Left hindlimb (tissue), 1 donor: ENCODE results near the gene USP14.

ENCODE experiments used
- DNase-seq: peaks from one replicate; pipeline ENCODE4 v3.0.0-alpha.2; 2018

USP14 gene

GRCh38 chr18:231563-231962 lies 73.2 kb downstream of the USP14 start:
- no peak for DNase-seq

GRCh38 chr18:240175-240574 lies 81.8 kb downstream of the USP14 start:
- DNase-seq, result no peak

GRCh38 chr18:245282-245847 lies 87.0 kb downstream of the USP14 start:
- DNase-seq, result no peak

GRCh38 chr18:248053-248452 lies 89.7 kb downstream of the USP14 start:
- DNase-seq, result no peak

- no peak for DNase-seq
Measured at GRCh38 chr18:250685-251084, 92.3 kb downstream of the USP14 start.

- no peak for DNase-seq
Measured at GRCh38 chr18:251572-251971, 93.2 kb downstream of the USP14 start.

- no peak for DNase-seq
Measured at GRCh38 chr18:253121-253520, 94.8 kb downstream of the USP14 start.

- DNase-seq, result no peak
Measured at GRCh38 chr18:255171-255570, 96.8 kb downstream of the USP14 start.

GRCh38 chr18:260547-260946 lies 102.2 kb downstream of the USP14 start:
- DNase-seq, result no peak

- no peak for DNase-seq
Measured at GRCh38 chr18:261398-262073, 103.2 kb downstream of the USP14 start.
